ENCODE results near the gene SMYD2. TPM values are rescaled to one million over a fixed set of nuclear protein-coding genes. Genes with fewer than 3 reads are reported as not detected.

The SMYD2 gene
- total and polyA plus RNA-seq, 11 donors, result 157 to 406 (median 324) TPM

DNA sequence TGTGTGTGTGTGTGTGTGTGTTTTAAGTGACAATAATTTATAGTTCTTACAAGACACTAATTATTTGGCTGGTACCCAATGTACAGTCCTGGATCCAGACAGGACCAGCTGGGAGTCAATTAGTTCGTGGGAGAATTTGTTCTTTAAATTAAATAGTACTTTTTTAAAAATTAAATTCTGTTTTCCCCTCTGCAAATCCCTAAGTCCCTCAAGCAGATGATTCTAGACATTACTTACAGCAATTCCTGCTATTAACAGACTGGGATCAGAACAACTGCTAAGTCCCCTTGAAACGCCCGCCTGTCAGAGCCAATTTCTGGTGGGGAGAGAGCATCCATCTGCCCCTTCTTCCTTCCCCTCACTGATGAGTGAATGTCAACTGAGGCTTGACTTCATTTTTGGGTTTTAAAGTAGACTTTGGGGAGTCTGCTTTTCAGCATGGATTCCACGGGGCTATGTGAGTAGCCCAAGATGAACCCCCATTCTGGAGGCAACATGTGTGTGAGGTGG lies 83.9 kb downstream of the SMYD2 start:
- 80 to 84% (median 82%) methylated on average over 4 of the region's 4 CpGs for WGBS, 4 donors
- Histone ChIP-seq H3K4me1 (peaks cover 0 to 58% (median 33%) of the 10 kb centered on the region in 12 donors), H3K27me3 (no peaks in the 10 kb centered on the region), H3K4me3 (no peak overlapping the region), H3K9me3 (no peaks in the 10 kb centered on the region), H3K27ac (peak overlapping the region in 3 of 12 donors; percentile 4 to 19 (median 16)), H3K36me3 (peaks cover 0 to 58% (median 9%) of the 10 kb centered on the region in 9 donors)
- intact Hi-C loops (cut with DNase I), result no loop called here
- TF ChIP-seq, protein P1, sequence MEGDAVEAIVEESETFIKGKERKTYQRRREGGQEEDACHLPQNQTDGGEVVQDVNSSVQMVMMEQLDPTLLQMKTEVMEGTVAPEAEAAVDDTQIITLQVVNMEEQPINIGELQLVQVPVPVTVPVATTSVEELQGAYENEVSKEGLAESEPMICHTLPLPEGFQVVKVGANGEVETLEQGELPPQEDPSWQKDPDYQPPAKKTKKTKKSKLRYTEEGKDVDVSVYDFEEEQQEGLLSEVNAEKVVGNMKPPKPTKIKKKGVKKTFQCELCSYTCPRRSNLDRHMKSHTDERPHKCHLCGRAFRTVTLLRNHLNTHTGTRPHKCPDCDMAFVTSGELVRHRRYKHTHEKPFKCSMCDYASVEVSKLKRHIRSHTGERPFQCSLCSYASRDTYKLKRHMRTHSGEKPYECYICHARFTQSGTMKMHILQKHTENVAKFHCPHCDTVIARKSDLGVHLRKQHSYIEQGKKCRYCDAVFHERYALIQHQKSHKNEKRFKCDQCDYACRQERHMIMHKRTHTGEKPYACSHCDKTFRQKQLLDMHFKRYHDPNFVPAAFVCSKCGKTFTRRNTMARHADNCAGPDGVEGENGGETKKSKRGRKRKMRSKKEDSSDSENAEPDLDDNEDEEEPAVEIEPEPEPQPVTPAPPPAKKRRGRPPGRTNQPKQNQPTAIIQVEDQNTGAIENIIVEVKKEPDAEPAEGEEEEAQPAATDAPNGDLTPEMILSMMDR (IDR thresholded peaks at IDR 0.05), result no peak
- no peak for TF ChIP-seq POLR2A (IDR thresholded peaks at IDR 0.05)
- no peak for DNase-seq
- no peak for ATAC-seq

DNA sequence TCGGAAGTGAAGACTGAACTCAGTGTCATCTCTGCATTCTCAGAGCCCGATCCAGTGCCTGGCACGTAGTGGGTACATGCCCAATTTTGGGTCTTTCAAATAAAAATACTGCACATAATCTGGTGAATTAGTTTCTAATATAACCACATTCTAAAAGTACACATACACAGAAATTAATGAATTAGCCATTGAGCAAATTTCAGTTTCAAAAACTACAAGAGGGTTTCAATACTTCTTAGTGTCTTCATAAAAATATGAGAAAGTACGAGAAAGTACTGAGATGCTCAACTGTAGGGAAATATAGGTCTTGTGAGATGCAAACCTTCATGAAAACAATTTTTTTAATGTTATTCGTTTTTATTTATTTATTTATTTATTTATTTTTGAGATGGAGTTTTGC lies 86.9 kb downstream of the SMYD2 start:
- no peak for DNase-seq
- TF ChIP-seq, protein P1 (IDR thresholded peaks at IDR 0.05), result no peak
- no peak for TF ChIP-seq POLR2A (IDR thresholded peaks at IDR 0.05)
- Histone ChIP-seq H3K4me1 (peaks cover 0 to 52% (median 26%) of the 10 kb centered on the region in 12 donors), H3K27ac (no peak overlapping the region), H3K27me3 (no peaks in the 10 kb centered on the region), H3K9me3 (peaks cover 0 to 6% (median 0%) of the 10 kb centered on the region in 12 donors), H3K4me3 (no peak overlapping the region), H3K36me3 (peaks cover 0 to 69% (median 10%) of the 10 kb centered on the region in 9 donors)
- intact Hi-C loops (cut with DNase I), result no loop called here
- ATAC-seq, result no peak
- 95 to 97% (median 96%) methylated on average over 5 of the region's 5 CpGs for WGBS, 4 donors

DNA sequence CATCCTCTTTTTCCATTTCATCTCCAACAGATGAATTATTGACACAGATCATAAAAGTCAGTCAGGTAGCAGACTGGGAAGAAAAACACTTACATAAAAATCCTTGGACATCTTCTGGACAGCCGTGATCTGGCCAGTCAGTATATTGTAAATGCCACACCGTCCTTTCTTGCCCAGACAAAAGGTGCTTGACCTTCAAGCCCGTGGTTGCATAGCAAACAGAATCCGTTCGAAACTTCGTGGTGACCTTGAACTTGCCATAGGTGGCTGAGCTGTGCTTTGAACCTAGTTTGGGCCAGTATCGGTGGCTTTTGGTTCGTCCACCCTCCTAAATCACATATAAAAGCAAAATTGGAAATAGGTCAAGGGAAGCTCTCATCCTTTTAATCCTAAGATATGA lies 88.4 kb downstream of the SMYD2 start:
- H3K4me1 ChIP-seq, result peaks cover 0 to 45% (median 17%) of the 10 kb centered on the region in 12 donors
- DNase-seq, result no peak
- H3K27ac ChIP-seq, result no peak overlapping the region
- peaks cover 0 to 6% (median 0%) of the 10 kb centered on the region in 12 donors for H3K9me3 ChIP-seq
- no peaks in the 10 kb centered on the region for H3K27me3 ChIP-seq
- 73 to 92% (median 76%) methylated on average over 8 of the region's 8 CpGs for WGBS, 4 donors
- TF ChIP-seq, protein P1 (IDR thresholded peaks at IDR 0.05), result no peak
- no peak for TF ChIP-seq POLR2A (IDR thresholded peaks at IDR 0.05)
- no peak for ATAC-seq
- no peak overlapping the region for H3K4me3 ChIP-seq
- peaks cover 0 to 62% (median 10%) of the 10 kb centered on the region in 9 donors for H3K36me3 ChIP-seq
- intact Hi-C loops (cut with DNase I), result no loop called here

DNA sequence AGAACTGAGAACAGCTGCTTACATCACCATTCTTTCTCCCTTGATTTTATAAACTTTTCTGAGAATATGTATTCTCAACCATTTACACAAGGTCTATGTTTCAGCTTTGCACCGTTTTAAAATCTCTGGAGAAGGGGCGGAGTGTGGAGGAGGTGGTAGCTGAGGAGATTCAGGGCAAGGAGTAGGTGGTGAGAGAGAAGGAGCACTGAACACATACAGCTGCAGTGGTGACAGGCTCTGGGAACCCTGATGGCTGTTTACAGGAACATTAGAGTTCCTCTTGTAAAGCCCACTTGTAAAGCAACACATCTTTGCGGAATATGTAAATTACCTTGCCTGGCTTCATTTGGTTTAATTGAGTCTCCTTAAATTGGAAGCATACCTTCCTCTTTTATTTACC lies 89.7 kb downstream of the SMYD2 start:
- ATAC-seq (peak in 2 of 4 donors; percentile 30 to 43), DNase-seq (no peak)
- TF ChIP-seq POLR2A (IDR thresholded peaks at IDR 0.05), result no peak
- TF ChIP-seq, protein P1 (IDR thresholded peaks at IDR 0.05), result no peak
- H3K27me3 ChIP-seq, result no peaks in the 10 kb centered on the region
- H3K27ac ChIP-seq, result peak overlapping the region in 3 of 12 donors; percentile 43 to 54 (median 54)
- intact Hi-C loops (cut with DNase I), result loop anchor here in 1 of 10 donors (5.0 kb wide), 1 partner anchor 33 kb away; no protein-coding TSS in a partner anchor
- peaks cover 0 to 6% (median 0%) of the 10 kb centered on the region in 12 donors for H3K9me3 ChIP-seq
- 82 to 86% (median 84%) methylated on average over 3 of the region's 3 CpGs for WGBS, 4 donors
- H3K36me3 ChIP-seq, result peaks cover 0 to 68% (median 12%) of the 10 kb centered on the region in 9 donors
- H3K4me1 ChIP-seq, result peaks cover 0 to 37% (median 15%) of the 10 kb centered on the region in 12 donors
- H3K4me3 ChIP-seq, result no peak overlapping the region
